Stimulated activated CD4-positive, alpha-beta T cell treated with anti-CD3 and anti-CD28 coated beads, Interleukin-1b, Interleukin-23, amount 100 ng/mL, for 1 hour (primary cell): ENCODE data around the gene PTGR3.
"Not testable (repeated sequence)": the region's sequence is repeated elsewhere in the genome, so short reads cannot be mapped to it uniquely, and the experiment has no call there.

Experiments
- DNase-seq, 2 donors: peaks; one replicate each; pipeline ENCODE4 v3.0.0-alpha.2; 2020; ENCODE audit warnings: low read depth in 2 of 2

The PTGR3 gene

DNA sequence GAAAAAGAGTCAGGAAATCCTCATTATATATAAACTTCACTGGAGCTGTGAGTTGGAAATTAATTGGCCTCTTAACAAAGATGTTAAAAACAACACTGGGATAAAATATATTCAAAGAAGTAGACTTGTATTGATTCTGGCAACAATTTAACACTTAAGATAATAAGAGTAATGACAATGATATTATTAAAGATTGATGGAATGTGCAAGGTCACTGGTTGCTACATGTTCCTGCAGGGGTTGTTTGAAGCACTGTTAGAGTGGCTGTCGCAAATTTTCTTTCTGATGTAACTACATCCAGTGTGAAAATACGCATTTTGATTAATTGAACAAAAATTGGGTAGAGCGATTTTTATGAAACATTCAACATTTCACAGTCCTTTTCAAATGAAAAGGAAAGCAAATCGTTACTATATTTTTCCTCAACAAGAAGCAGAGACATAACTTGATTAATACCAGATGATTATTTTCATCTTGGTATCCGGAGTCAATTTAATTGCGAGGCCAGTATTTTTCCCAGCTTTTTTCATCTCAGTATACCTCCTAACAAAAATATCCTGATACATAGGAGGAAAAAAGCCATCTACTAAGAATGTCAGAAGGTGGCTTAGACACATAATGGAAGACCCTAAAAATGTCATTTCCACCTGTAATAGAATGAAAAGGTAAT is 6.1 kb downstream of the PTGR3 start:
- no peak for DNase-seq

DNA sequence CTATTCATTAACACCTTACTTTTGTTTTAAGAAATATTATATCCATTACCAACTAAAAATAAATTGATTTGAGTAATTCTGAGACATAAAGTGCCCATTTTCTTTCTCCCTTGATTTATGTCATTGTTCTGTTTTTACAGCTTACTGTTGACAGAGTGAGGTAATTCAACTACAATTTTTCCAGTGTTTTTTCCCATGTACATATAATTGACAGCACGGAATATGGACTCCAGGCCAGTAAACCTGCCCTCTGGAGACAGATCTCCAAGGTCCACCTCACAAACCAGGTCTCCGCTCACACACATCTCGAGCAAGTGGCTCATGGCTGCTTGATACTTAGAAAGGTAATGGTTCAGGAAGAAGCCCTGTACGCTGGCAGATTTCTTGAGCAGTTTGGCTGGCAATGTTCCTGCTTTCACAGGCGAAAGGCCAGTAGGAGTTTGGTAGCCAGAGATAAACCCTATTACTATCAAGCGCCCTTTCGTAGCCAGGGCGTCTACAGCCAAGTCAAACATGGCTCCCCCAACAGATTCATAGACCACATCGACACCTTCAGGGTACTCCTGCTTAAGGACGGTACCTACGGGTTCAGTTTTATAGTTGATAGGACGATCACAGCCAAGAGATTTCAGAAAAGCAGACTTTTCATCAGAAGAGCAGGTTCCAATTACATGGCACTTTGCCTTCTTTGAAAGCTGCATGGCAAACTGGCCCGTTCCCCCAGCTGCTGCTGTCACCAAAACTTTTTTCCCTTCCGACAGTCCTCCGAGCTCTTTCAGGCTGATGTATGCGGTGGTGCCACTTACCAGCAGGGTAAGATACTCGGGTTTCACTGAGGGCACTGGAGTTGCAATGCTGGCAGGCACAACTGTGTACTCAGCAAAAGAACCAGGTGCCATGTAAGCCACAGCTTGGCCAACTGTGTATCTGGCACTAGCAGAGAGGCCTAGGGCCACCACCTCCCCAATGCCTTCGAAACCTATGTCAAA is 7.4 kb downstream of the PTGR3 start:
- DNase-seq: no peak

DNA sequence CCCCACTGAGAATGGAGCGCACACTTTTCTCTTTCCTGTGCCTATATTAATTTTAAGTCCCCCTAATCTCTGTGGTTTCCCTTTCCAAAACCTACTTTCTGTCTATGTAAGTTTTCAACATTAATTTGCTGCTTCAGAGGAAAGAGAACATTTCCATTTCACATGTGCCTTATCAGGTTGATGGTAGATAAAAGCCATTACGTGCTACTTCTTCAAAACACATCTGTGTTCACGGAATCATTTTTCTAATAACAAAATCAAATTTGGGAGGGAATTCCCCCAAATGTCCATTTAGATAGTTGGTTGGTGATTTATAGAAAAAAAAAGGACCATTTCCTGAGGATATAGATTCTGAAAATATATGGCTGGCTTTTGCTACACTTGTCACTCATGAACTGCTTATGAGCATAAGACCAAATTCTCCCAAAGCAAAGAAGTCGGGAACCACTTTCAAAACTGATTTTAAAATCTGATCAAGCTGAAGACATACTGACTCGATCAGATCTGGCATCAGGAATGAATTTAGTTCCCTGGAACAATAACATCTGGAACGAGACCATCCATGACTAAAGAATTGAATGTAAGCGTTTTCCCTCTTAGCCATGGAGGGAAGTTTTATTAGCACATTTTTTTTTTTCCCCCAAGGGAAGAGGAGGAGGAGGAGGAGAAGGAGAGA is 8.2 kb downstream of the PTGR3 start:
- DNase-seq: no peak

DNA sequence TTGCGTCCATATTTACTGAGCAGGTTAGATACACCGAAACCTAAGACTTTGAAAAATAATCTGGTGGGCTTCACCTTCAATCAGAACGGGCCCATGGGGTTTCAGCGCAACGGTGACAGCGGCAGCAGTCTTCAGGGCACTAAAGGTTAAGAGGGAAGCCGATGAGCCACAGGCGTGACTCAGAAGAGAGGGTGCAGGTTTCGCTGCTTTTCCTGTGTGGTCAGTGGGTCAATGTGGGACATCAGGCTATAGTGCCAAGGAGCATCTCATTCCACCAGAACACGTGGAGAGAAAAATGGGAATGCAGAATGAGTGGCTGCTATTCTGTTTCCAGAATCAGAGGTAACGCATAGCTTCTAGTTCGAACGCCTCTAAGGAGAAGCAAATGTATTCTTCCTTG is 8.9 kb downstream of the PTGR3 start:
- DNase-seq: no peak

DNA sequence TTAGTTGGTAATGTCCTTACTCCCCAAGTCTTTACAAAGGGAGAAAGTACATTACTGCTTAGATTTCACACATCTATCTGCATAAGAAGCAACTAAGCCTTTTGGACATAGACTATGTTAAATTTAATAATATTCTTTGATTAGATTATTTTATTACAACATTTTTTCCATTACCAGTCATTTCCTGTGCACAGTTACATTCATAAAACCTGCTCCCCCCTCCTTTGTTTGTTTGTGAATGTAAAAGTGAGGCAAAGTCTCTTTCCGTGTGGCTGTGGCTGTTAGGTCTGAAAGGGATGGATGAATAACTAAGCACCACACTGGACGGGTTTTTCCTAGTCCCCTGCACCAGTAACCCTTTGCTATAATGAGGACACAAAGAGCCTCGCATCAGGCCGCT is 9.6 kb downstream of the PTGR3 start:
- DNase-seq: no peak

DNA sequence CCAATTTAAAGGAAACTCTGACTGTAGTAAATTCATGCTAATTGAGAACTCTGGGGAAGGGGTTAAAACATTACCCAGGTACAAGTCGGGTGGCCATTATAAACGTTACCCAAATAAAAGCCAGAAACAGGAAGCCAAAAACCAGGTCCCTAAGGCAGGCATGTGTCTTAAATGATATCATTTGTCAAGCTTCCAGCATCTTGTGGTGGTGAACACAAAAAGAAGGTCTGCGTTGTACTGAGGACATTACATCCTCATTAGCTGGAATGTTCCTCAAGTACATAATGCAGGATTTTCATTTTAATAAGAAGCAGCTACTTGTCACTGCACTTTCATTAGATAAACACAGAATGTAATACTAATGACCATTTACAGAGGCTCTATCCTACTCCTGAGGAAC is 10.9 kb downstream of the PTGR3 start:
- DNase-seq: no peak

DNA sequence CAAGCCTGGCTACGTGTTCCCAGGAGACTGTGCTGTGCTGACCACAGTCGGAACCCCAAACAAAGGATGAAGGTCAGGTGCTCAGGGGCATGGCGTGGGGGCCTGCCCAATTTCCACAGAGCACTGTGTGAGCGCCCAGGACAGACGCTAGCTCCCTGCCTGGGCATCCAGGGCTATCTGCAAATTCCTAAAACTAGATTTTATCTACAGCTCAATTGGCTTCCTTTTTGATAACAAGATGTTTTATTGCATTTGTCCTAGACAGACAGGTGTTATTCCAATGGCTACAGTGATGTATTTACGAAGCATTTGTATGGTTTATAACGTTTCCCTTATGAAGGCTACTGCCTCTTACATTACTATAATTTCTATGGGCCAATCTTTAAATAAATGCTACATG is 16.0 kb downstream of the PTGR3 start:
- DNase-seq: no peak

DNA sequence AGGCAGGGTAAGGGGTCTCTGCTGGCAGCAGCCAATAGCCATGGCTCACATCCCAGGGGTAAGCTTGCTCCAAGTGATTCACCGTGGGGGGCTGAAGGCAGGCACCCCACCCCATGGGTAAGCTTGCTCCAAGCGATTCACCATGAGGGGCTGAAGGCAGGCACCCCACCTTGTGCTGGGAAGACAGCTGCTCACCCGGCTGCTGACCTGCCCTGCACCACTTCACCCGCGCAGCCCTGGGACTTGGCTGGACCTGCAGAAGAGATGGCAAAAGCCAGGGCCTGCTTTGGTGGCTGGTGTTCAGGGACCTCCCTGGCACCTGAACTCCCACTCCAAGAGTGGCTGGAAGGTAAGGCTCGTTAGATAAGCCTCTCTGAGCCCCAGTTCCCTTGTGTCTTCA is 19.2 kb downstream of the PTGR3 start:
- DNase-seq: no peak

DNA sequence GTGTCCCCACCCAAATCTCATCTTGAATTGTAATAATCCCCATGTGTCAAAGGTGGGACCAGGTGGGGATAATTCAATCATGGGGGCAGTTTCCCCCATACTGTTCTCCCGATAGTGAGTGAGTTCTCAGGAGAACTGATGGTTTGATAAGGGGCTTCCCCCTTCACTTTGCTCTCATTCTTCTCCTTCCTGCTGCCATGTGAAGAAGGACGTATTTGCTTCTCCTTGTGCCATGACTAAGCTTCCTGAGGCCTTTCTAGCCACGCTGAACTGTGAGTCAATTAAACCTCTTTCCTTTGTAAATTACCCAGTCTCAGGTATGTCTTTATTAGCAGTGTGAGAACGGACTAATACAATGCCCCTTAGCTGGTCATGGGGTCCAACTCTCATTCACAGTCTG is 21.2 kb downstream of the PTGR3 start:
- DNase-seq: not testable (repeated sequence)

DNA sequence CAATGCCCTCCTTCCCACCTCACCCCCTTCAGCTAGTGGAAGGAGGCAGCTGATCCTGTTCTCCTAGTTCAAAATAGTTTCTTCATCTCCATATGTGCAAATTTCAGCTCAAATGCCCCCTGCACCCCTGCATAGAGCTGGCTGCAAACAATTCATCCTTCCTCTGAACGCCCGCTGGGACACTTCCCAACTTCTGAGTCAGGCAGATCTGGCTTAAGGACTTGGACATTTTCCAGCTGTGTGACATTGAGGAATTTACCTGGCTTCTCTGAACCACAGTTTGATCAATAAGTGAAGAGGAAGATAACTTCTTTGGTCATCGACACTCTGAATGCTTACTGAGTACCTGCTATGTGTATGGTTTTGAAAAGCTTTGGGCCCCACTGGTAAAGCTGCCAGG is 23.5 kb downstream of the PTGR3 start:
- DNase-seq: no peak

DNA sequence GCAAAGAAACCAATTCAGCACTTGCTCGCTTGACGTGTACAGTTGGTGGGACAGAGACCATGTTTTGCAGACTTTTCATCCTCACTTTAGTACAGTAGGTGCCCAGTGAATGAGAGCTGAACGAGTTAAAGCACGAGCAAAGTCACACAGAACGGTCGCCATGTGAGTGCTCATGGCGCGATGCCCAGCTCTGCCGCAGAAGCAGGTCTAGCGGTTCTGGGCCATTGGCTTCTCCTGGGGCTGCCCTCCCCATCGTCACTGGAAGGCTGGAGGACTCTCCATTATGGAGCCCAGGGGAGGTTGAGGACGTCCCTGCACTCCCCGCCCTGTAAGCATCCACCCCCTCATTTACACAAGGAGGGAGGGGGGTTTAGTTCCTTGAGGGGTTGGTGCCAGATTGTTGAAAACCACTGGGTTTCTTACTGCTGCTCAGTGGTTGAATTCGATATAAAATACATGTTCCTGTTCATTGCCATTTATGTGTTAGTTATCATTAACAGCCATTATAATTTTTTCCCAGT is 24.9 kb downstream of the PTGR3 start:
- no peak for DNase-seq

DNA sequence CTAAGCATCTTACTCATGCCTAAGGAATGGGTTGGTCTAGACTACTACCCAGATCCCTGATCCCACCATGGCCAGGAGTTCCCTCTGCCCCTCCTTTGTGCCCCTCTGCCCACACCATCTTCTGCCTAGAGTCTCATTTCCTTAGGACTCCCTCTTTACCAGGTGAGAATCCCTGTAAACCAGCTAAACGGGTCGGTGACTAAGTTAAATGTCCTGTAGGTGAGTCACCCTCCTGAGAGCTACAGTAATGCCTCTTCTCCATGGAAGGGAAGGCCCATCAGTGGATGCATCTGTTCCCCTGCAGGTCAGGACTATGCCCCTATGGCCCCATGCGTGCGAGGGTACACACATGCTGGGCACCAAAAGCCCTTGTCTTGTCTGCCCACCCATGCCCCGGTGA is 25.4 kb downstream of the PTGR3 start:
- no peak for DNase-seq

DNA sequence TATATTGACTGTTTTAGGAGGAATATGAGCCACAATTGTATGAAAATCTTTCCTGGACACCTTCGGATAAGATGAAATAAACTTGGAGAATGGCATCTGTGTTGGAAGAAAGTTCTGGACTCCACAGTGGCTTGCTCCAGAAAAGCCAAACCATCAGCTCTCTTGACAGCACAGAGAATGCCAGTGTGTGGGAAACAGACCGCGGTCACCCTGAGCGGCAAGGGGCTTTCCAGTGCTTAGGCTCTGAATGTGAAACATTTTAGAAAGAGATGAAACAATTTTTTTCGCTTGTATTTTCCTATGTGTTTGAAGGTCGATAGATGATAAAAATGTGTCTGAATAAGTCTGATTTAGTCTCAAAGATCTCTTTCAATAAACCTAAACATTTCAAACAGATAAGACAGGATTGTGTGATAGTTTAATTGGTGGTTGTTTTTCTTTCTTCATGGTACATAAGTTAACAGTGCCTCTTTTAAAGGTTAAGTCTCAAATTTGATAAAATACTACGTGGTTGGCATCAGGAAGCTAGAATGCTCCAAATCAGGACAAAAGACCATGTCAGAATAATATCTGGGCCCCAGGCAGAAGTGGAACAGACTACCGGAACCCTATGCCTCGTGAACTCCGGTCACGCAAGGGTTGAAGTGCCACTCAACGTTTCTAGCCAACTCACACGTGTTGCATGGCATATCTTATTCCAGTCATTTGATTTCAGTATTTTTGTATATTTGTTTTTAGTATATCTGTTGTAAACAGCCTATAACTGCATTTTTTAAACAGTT is 28.9 kb downstream of the PTGR3 start:
- no peak for DNase-seq

DNA sequence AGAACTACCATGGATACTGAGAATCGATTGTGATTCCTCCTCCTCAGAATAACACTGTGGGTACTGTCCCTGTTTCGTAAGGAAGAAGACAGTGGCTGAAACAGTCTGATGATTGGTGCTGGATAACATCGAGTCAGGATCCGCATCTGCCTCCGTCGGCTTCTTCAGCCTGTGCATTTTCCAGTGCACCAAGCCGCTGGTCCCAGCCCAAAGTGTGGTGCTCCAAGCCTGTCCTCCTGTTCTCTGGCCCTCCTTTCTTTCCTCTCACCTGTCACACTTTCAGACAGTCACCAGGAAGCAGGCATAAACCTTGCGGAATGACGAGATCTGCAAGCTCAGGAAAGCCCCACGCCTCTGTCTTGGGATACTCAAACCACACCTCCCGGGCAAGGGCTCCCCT is 30.6 kb downstream of the PTGR3 start:
- no peak for DNase-seq

DNA sequence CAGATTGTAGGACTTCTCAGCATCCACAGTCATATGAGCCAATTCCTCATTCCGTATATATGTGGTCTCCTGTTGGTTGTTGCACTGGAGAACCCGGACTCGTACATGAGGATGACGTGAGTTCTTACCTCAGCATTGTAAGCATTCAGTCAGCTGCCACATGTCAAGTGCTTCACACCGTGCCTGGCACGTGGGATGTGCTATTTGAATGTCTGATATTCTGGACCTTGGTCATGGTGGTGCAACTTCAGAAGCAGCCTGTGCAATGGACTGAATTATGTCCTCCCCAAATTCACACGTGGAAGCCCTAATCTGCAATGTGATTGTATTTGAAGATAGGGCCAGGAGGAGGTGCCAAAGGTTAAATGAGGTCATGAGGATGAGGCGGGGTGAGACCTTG is 32.1 kb downstream of the PTGR3 start:
- no peak for DNase-seq

DNA sequence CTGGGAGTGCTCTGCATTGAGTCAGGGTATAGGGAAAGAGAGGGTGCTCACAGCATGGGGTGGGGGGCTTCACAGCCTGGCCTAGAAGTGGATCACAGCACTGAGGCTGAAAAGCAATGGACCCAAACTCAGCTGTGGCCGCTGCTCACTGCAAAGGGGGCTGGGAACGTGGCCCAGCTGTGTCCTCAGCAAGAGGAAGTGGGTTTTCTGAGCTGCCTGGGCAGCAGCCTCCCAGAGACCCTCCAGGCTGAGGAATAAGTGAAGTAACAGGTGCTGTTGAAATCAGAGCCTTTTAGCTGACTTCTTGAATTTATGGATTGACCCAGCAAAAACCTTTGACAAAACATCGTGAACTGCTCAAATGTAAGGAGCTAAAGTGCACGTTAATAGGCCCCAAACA is 35.2 kb downstream of the PTGR3 start:
- DNase-seq: no peak

DNA sequence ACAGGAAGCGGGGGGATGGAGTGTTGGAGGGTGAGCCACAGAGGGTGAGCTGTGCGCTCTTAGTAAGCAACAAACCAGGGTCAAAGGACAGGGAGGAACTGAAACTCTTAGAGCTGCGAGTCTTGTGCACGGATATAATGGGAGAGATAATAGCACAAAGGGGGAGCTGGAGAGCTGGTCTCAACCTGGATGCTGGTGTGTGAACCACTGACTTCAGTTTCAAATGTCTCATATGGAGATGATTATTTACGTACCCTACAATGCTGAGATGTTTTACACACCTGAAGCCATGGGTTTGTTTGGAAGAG is 35.9 kb downstream of the PTGR3 start:
- no peak for DNase-seq

DNA sequence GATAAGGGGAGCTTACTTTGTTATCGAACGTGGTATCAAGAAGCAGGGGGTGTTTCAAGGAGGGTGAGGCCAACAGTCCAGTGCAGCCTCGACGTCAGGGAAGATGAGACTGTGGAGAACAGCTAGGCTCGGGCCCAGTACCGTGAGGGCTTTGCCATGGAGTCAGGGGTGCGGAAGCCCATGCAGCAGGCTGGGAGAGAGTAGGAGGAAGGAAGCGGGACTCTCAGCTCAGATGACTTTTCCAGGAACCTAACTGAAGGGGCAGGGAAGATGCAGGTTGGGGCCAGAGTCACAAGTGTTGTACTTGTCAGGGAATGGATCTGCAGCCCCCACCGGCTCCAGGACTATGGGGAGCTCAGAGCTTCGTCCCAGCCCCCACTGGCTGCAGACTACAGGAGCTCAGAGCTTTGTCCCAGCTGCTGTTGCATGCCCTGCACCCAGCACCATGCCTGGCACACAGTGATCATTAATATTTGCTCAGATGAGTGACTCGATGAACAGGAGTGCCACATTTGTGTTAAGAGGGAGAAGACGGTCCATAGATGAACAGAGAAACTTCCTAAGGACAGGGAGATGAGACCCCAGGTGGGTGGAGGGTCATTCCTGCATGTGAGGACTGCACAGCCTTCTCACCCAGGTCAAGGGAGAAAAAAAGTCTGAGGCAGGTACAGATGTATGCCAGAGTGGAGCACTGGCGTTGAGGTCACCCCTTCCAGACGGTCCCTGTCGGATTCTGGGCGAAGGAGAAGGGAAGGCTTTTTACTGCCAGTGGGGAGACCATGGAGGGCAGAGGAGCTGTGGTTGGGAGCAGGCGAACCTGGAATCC is 36.4 kb downstream of the PTGR3 start:
- DNase-seq: no peak

DNA sequence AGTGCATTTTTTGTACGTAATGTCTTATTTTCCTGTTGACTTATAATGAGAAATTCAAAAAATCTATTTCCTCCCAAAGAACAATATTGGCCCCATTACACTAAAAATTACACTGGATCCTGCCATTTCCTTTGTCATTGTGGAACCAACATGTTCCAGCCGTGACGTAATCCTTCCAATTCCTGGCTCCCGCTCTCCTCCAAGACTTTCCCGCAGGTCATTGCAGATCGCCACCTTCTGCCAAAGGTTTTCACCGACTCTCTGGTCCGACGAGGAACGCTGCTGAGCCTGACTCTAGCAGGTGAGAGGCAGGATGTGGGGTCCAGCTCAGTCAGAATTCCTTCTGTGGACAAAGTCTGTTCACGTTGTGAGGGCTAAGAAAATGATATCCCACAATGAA is 38.0 kb downstream of the PTGR3 start:
- DNase-seq: no peak

DNA sequence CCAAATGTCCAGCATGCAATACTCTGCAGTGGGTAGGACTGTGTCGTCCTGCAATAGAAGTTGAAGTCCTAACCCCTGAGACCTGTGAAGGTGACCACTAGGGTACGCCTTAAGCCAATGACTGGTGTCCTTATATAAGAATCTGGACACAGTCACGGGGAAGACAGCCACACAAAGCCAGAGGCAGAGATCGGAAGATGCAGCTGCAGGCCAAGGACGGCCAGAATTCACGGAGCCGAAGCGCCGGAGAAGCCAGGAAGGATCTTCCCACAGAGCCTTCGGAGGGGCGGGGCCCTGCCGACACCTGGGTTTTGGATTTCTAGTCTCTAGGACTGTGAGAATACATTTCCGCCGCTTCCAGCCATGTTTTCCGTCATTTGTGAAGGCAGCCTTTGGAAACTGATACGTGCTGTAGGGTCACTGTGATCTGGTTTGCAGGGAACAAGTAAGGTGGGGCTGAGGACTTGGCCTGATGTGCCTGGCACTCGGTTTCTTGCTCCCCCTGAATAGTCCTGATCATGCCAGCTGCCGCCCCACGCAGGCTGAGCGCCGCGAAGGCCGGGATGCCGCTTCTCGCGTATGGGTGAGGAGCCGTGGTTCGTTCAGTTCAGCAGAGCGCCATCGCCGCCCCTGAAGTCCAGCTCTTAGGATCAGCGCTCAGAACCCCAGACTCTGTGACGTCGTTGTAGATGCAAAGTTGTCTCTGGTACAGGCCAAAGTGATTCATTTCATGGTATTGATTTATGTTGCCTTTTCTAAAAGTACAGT is 38.7 kb downstream of the PTGR3 start:
- no peak for DNase-seq
